Kidney glomerular epithelial cell (primary cell): ENCODE measurements around the gene KNDC1.

ENCODE experiments used
- DNase-seq: peaks from one replicate; lab custom pipeline; 2025; lab: John Stamatoyannopoulos, UW

KNDC1 gene

DNA sequence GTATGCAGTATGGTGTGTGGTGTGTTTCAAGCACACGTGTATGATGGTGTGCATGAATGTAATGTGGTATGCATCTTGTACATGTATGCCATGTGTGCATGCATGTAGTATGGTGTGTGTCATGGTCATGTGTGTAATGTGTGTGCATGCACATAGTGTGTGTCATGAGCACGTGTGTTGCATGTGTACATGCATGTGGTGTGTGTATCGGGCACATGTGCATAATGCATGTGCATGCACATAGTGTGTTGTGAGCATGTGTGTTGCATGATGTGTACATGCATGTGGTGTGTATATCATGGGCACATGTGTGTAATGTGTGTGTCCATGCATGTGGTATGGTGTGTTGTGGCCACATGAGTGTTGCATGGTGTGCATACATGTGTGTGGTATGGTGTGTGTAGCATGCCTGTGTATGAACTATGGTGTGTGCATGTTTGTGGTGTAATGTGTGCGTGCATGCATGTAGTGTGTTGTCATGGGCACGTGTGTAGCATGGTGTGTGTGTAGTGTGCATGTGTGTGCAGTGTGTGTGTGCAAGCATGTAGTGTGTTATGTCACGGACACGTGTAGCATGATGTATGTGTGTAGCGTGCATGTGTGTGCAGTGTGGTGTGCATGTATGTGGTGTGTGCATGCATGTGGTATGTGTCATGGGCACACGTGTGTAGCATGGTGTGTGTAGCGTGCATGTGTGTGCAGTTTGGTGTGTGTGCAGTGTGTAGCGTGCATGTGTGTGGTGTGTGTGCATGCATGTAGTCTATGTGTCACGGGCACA is 17.6 kb downstream of the KNDC1 start:
- DNase-seq = no peak

- DNase-seq = no peak
These were observed 18.5 kb downstream of the KNDC1 start for GRCh38 chr10:133178357-133179127.

GRCh38 chr10:133179128-133179520 is 19.1 kb downstream of the KNDC1 start:
- DNase-seq = no peak

DNA sequence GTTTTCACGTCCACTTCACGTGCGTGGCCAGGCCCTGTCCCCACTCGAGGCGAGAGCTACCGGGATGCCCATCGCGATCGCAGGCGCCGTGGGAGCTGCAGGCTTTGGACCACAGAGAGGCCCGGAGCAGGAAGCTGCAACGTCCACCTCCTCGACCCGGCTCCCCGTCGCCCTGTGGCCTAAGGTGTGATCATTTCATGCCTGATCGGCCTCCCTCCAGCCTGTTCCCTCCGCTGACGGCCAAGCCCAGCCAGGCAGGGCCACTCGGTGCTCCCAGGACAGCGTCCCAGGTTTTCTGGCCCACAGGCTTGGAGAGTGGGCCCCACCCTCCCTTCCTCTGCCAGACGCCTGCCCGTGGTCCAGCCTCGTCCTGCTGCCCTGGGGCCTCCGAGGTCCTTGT is 19.6 kb downstream of the KNDC1 start:
- no peak for DNase-seq

GRCh38 chr10:133180192-133180964 is 20.4 kb downstream of the KNDC1 start:
- DNase-seq = no peak

DNA sequence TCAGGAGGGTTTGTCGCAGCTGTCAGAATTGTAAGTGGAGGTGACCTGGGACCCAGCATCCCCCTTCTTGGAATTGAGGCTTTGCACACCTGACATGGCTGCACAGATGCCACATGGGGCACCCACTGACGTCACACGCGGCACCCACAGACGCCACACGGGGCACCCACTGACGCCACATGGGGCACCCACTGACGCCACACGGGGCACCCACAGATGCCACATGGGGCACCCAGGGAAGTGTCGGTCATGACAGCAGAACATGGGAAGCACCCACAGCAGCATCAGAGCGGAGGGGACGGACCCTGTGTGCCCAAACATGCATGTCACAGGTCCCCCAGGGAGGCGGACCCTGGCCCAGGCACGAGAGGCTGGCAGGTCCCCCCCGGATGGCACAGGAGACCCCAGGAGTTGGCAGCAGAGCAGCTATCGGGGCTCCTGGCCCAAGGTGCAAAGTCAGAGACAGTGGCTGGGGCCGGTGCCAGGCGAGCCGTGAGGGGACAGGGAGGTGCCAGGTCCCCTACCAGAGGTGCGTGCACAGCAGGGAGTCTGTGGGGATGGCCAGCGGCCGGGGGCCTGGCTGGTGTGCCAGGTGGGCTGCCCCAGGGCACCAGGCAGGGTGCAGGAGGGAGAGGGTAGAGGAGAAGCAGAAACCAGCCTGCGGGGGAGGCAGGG is 21.1 kb downstream of the KNDC1 start:
- no peak for DNase-seq

- DNase-seq = no peak
These were observed 22.2 kb downstream of the KNDC1 start for GRCh38 chr10:133182190-133182589.

DNA sequence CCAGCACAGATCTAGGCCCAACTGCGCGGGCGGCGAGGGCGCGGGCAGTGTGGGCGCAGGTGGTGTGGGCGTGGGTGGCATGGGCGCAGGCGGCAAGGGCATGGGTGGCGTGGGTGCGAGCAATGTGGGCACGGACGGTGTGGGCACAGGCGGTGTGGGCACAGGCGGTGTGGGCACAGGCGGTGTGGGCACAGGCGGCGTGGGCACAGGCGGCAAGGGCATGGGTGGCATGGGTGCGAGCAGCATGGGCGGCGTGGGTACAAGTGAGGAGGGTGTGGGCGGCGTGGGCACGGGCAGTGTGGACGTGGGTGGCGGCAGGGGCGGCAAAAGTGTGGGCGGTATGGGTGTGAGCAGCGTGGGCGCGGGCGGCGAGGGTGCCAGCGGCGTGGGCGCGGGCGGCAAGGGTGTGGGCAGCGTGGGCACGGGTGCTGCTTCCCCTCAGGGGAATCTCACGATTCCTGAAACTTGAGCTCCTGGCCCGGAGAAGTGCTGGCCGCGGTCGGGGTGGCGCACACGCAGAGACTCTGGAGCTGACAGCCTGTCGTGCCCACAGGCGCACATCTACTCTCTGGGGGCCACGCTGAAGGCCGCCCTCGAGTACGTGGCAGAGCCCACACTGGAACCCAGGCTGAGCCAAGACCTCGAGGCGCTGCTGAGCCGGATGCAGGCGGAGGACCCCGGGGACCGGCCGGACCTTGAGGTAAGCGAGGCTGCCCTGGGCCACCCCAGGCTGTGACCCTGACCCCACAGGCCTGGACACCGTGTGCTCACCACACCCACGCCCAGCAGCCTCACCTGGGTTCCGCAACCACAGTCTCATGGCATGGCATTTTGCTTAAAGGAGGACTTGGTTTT is 23.0 kb downstream of the KNDC1 start:
- no peak for DNase-seq

- DNase-seq = no peak
These were observed 23.8 kb downstream of the KNDC1 start for GRCh38 chr10:133183646-133184378.

DNA sequence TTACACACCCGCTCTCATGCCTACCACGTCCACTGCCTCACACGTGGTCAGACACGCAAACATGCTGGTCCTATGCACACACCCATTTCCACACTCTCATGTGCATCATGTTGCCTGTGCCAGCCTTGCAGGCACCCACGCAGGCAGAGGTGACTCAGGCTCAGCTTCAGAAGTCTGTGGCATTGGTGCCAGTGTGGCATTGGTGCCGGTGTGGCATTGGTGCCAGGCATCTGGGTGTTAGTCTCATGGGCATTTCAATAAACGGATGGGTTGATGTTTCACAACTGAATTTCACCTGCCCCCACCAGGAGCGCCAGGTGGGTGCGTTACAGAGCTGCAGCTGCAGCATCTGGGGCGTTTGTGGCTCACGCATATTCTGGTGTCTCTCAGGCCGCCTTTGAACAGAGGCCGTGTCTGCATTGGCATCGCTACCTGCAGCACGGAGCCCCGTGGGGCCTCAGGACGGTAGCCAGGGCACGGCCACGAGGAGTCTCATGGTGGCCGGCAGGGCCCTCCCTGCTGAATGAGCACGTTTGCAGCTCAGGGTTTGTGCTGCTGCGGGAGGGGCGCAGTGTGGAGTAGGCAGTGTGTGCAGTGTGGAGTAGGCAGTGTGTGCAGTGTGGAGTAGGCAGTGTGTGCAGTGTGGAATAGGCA is 24.7 kb downstream of the KNDC1 start:
- DNase-seq = no peak

- no peak for DNase-seq
These were observed 25.4 kb downstream of the KNDC1 start for GRCh38 chr10:133185421-133185820.

GRCh38 chr10:133185916-133186315 is 25.9 kb downstream of the KNDC1 start:
- no peak for DNase-seq

DNA sequence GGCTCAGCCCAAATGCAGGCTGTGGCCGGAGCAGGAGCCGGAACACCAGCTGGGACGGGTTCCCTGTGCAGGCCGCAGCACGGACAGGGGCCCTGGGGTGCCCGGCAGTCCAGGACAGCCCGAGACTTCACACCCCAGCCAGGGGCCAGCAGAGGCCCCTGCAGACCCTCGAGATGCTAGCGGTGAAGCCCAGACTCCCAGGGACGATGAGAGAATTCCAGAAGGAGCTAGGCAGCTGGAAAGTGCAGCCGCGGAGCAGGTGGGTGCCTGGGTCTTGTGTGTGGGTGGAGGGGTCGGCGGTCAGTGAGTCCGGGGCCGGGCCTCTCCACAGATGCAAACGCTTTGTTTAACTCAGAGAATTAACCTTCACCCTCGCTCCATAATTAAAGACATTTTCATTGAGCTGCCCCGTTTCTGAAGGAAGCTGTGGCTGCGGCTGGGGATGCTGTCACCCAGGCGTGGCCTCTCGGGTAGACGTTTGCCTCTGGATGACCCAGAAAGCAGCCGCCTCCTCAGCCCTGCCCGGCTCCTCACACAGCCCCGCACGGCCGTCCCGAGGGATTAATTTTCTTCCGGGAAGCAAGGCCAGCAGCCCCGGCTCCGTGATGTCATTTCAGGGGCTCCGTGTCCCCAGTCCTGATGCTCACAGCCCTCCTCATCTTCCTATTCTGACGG is 26.5 kb downstream of the KNDC1 start:
- no peak for DNase-seq

DNA sequence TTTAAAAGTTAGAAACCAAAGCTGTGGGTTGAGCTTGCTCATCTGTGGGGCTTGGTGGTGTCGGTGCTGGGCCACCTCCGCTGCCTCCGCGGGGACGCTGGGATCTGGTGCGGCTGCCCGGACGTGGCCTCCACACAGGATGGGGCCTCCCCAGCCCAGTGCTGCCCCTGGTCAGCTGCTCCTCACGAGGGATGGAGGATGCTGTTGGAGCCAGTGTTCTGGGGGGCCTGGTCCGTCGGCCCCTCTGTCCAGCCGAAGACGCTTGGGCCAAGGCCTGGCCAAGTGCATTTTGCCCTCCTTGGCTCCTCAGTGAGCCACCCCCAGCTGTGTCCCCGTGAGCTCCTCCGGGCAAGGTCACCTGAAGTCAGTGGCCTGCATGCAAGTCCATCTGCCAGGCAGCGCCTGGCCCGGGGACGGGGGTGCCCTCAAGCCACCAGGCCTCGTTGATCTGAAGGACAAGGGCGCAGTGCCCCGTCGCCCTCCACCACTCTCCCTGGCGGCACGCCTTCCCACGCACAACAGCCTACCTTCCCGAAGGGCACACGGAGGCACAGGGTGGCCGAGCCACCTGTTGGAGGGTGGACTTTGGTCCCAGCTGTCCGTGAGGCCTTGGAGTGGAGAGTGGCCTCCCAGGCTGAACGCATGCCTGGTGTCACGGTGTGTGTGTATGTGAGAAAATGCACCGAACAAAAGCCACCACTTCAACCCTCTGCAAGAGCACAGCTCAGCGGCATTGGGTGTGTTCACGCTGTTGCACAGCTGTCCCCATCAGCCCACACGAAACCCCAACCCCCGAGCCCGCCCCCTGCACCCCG is 27.3 kb downstream of the KNDC1 start:
- DNase-seq = no peak

GRCh38 chr10:133187906-133188681 is 28.1 kb downstream of the KNDC1 start:
- no peak for DNase-seq

DNA sequence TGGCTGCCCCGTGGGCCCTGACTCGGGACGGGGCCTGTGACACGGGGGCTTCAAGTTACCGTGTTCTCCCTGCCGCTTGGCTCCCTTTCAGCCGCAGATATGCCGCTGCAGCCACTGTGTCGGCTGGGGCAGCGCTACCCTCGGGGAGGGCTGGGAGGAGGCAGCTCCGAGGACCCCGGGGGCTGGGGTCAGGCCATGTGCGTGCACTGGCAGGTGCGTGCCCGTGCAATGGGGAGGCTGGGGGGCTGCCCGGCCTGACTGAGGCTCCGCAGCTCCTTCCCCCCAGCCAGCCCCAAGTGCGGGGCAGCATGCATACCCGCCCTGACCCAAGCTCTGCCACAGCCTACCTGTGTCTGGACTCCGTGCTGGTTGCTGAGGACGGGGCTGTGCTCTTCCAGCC is 29.2 kb downstream of the KNDC1 start:
- DNase-seq = no peak

GRCh38 chr10:133189726-133190125 is 29.7 kb downstream of the KNDC1 start:
- no peak for DNase-seq

DNA sequence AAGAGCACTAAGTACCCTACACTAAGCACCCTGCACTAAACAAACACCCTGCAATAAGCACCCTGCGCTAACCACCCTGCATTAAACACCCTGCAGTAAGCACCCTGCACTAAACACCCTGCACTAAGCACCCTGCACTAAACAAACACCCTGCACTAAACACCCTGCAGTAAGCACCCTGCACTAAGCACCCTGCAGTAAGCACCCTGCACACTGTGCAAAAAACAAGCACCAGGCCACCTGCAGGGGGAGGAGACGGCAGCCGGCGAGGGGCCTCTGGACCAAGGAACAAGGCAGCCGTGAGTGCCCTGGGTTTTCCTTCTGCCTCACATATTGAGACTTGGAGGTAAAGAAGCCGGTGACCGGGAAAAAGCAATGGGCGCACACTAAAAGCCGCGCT is 30.2 kb downstream of the KNDC1 start:
- DNase-seq = no peak
